H9 (cell line): Measurements from ENCODE around the gene SBK3. TPM values are rescaled to one million over a fixed set of nuclear protein-coding genes. Genes with fewer than 3 reads are reported as not detected.

ENCODE experiments used
- DNase-seq: peaks from one replicate; pipeline ENCODE4 v3.0.0-alpha.2; 2017
- H2AFZ ChIP-seq: one replicate; pipeline ENCODE4 v1.6.1; 2013; ENCODE audit warnings: mild to moderate bottlenecking, low read length, control low read depth, moderate library complexity
- H2AK5ac ChIP-seq: 2 replicates; pipeline ENCODE4 v1.6.1; 2013; ENCODE audit warnings: low read length, control low read depth, mixed read lengths; ENCODE audit not compliant: insufficient read length
- H2BK120ac ChIP-seq: one replicate; pipeline ENCODE4 v1.6.1; 2013; ENCODE audit warnings: low read depth, mild to moderate bottlenecking, low read length, control low read depth, inconsistent platforms; ENCODE audit not compliant: poor library complexity, severe bottlenecking
- H2BK12ac ChIP-seq: 2 replicates; pipeline ENCODE4 v1.6.1; 2013; ENCODE audit warnings: low read length, control low read depth, mixed read lengths, low read depth; ENCODE audit not compliant: insufficient read length
- H2BK15ac ChIP-seq: 2 replicates; pipeline ENCODE4 v1.6.1; 2013; ENCODE audit warnings: low read depth, low read length, control low read depth
- H2BK20ac ChIP-seq: one replicate; pipeline ENCODE4 v1.6.1; 2013; ENCODE audit warnings: low read depth, mild to moderate bottlenecking, low read length, control low read depth, inconsistent platforms; ENCODE audit not compliant: poor library complexity, severe bottlenecking
- H2BK5ac ChIP-seq: 2 replicates; pipeline ENCODE4 v1.6.1; 2013; ENCODE audit warnings: low read length, control low read depth, mixed read lengths; ENCODE audit not compliant: insufficient read length
- H3K14ac ChIP-seq: 2 replicates; pipeline ENCODE4 v1.6.1; 2013; ENCODE audit warnings: low read length, control low read depth; ENCODE audit not compliant: insufficient read depth
- H3K18ac ChIP-seq: 2 replicates; pipeline ENCODE4 v1.6.1; 2013; ENCODE audit warnings: low read depth, mild to moderate bottlenecking, mixed read lengths, low read length, control low read depth; ENCODE audit not compliant: insufficient read length
- H3K23ac ChIP-seq: 2 replicates; pipeline ENCODE4 v1.6.1; 2013; ENCODE audit warnings: low read length, control low read depth, mixed read lengths, low read depth; ENCODE audit not compliant: insufficient read length
- H3K23me2 ChIP-seq: 2 replicates; pipeline ENCODE4 v1.6.1; 2013; ENCODE audit warnings: low read depth, mild to moderate bottlenecking, mixed read lengths, low read length, control low read depth; ENCODE audit not compliant: insufficient read length, poor library complexity, severe bottlenecking
- H3K27ac ChIP-seq: 2 replicates; pipeline ENCODE4 v1.5.1; 2013; ENCODE audit warnings: low read length, control low read depth, mixed read lengths, low read depth; ENCODE audit not compliant: insufficient read length
- H3K27me3 ChIP-seq: 2 replicates; pipeline ENCODE4 v1.6.1; 2013; ENCODE audit warnings: low read length, control low read depth, inconsistent platforms; ENCODE audit not compliant: insufficient read depth
- H3K4ac ChIP-seq: 2 replicates; pipeline ENCODE4 v1.6.1; 2013; ENCODE audit warnings: low read depth, mild to moderate bottlenecking, control low read depth, inconsistent platforms, low read length, moderate library complexity
- H3K4me1 ChIP-seq: 2 replicates; pipeline ENCODE4 v1.6.1; 2013; ENCODE audit warnings: low read length, control low read depth, inconsistent platforms; ENCODE audit not compliant: insufficient read depth
- H3K4me2 ChIP-seq: 2 replicates; pipeline ENCODE4 v1.6.1; 2013; ENCODE audit warnings: low read length, control low read depth, mixed read lengths; ENCODE audit not compliant: insufficient read length, insufficient read depth
- H3K56ac ChIP-seq: 2 replicates; pipeline ENCODE4 v1.6.1; 2013; ENCODE audit warnings: low read depth, mild to moderate bottlenecking, mixed read lengths, low read length, control low read depth; ENCODE audit not compliant: insufficient read length
- H3K79me1 ChIP-seq: 2 replicates; pipeline ENCODE4 v1.6.1; 2013; ENCODE audit warnings: low read depth, mild to moderate bottlenecking, moderate library complexity, low read length, control low read depth, inconsistent platforms; ENCODE audit not compliant: insufficient read depth, poor library complexity, severe bottlenecking
- H3K79me2 ChIP-seq: 2 replicates; pipeline ENCODE4 v1.6.1; 2013; ENCODE audit warnings: low read length, control low read depth, inconsistent platforms; ENCODE audit not compliant: insufficient read depth
- H3K9ac ChIP-seq: 2 replicates; pipeline ENCODE4 v1.6.1; 2013; ENCODE audit warnings: low read length, control low read depth, mixed read lengths; ENCODE audit not compliant: insufficient read length; ENCODE audit errors: extremely low read depth
- H3K9me3 ChIP-seq: one replicate; pipeline ENCODE4 v1.6.1; 2013; ENCODE audit warnings: low read depth, low read length, inconsistent platforms; ENCODE audit not compliant: control insufficient read depth
- H3T11ph ChIP-seq: one replicate; pipeline ENCODE4 v1.6.1; 2013; ENCODE audit warnings: mild to moderate bottlenecking, low read length, control low read depth, inconsistent platforms
- H4K20me1 ChIP-seq: one replicate; pipeline ENCODE4 v1.6.1; 2013; ENCODE audit not compliant: control insufficient read depth, insufficient read length, insufficient read depth
- H4K5ac ChIP-seq: 2 replicates; pipeline ENCODE4 v1.6.1; 2013; ENCODE audit warnings: low read depth, mild to moderate bottlenecking, mixed read lengths, low read length, control low read depth; ENCODE audit not compliant: insufficient read length
- H4K8ac ChIP-seq: replicated peaks from 2 replicates; pipeline ENCODE4 v1.6.1; 2013; ENCODE audit warnings: low read length, control low read depth, mixed read lengths, low read depth; ENCODE audit not compliant: insufficient read length
- H4K91ac ChIP-seq: 2 replicates; pipeline ENCODE4 v1.6.1; 2013; ENCODE audit warnings: low read depth, mild to moderate bottlenecking, moderate library complexity, mixed read lengths, low read length, control low read depth; ENCODE audit not compliant: insufficient read length
- H3K27ac Mint-ChIP-seq, 3 experiments: 2 replicates in 2 of 3; 3 replicates in 1 of 3; pipeline ENCODE4 v1.8.0; 2020 to 2021; ENCODE audit warnings: mixed read lengths in 3 of 3, mild to moderate bottlenecking in 1 of 3, moderate library complexity in 1 of 3
- H3K27me3 Mint-ChIP-seq: 2 replicates; pipeline ENCODE4 v1.8.0; 2021; ENCODE audit warnings: low read depth, mild to moderate bottlenecking, moderate library complexity, mixed read lengths
- H3K36me3 Mint-ChIP-seq, 3 experiments: 2 replicates in 2 of 3; 3 replicates in 1 of 3; pipeline ENCODE4 v1.8.0; 2020 to 2021; ENCODE audit warnings: low read depth in 3 of 3, mixed read lengths in 3 of 3; ENCODE audit not compliant: insufficient read depth in 1 of 3
- H3K4me1 Mint-ChIP-seq, 2 experiments: 2 replicates each; pipeline ENCODE4 v1.8.0; 2020; ENCODE audit warnings: mixed read lengths in 2 of 2
- H3K4me3 Mint-ChIP-seq, 2 experiments: 2 replicates in 1 of 2; 3 replicates in 1 of 2; pipeline ENCODE4 v1.8.0; 2020 to 2021; ENCODE audit warnings: mild to moderate bottlenecking in 2 of 2, mixed read lengths in 2 of 2, moderate library complexity in 1 of 2
- H3K9me3 Mint-ChIP-seq, 2 experiments: 2 replicates in 1 of 2; 3 replicates in 1 of 2; pipeline ENCODE4 v1.8.0; 2020; ENCODE audit warnings: mild to moderate bottlenecking in 2 of 2, mixed read lengths in 2 of 2, moderate library complexity in 1 of 2
- CTCF ChIP-seq: fragments of 200-600 bp; sonication (generic); conservative IDR thresholded peaks from 3 replicates; pipeline ENCODE4 v1.8.0; 2021; ENCODE audit warnings: antibody characterized with exemption, mild to moderate bottlenecking
- WGBS: extraction: QIAGEN DNeasy Blood & Tissue Kit; methylation state at CpG from one replicate; pipeline ENCODE4 v1.1.7; 2013; ENCODE audit warnings: missing lambda C conversion rate, low lambda C conversion rate, mixed read lengths; ENCODE audit not compliant: insufficient read length; ENCODE audit errors: extremely low coverage; 5-methylcytosine and 5-hydroxymethylcytosine counted together
- total RNA-seq: library from RNA; stranded (reverse); gene quantifications from 2 replicates; pipeline ENCODE4 v1.2.1, GENCODE V29; 2021

Gene SBK3
- total RNA-seq, 1 experiment from 2014 or later, result 0.70 TPM

DNA sequence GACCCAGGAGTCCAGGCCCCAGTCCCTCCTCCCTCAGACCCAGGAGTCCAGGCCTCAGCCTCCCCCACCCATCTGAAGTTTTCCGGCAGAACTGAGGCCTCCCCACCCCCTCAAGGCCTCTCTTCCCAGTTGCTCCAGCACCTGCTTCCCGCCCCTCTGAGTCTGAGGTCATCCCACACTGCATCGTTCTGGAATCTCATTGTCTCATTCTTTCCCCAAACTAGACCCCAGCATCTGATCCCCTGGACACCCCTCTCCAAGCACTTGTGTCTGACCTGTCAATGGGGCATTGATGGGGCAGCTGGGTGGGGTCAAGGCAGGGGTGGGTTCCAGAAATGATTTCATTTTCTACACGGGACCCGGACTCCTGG is 7.6 kb downstream of the SBK3 start:
- Mint-ChIP-seq H3K4me1 (peaks cover 4 to 36% of the 10 kb centered on the region in 2 experiments; a peak in 3 of 4 replicates), H3K27ac (peak overlapping the region; percentile 64 to 97 (median 73); a peak in 4 of 7 replicates)
- no peak overlapping the region for H3K4me2 ChIP-seq

More for the DNA sequence above, 7.6 kb downstream of the SBK3 start:
- Histone ChIP-seq H3K14ac (peak overlapping the region; percentile 80; the same call in 1 of the 2 replicates), H2BK120ac (peak overlapping the region; percentile 85), H3K56ac (no peak overlapping the region), H2BK12ac (peak overlapping the region; percentile 23), H4K91ac (no peak overlapping the region), H2AK5ac (no peak overlapping the region), H3K27ac (no peak overlapping the region), H3T11ph (no peak overlapping the region), H3K27me3 (no peaks in the 10 kb centered on the region), H4K8ac (no peak overlapping the region), H3K4me1 (no peaks in the 10 kb centered on the region; the same call in 1 of the 2 replicates), H2BK5ac (peak overlapping the region; percentile 55), H3K23ac (no peak overlapping the region), H4K5ac (no peak overlapping the region), H2BK15ac (no peak overlapping the region), H3K23me2 (no peaks in the 10 kb centered on the region), H4K20me1 (peaks cover 2% of the 10 kb centered on the region), H2BK20ac (no peak overlapping the region), H3K9me3 (no peaks in the 10 kb centered on the region), H3K9ac (peak overlapping the region; percentile 16), H3K18ac (peak overlapping the region; percentile 80), H3K79me2 (no peaks in the 10 kb centered on the region), H3K79me1 (no peaks in the 10 kb centered on the region), H2AFZ (no peak overlapping the region), H3K4ac (no peak overlapping the region)
- WGBS, result no CpG with 5 or more reads among the region's 5 CpGs
- H3K4me3 Mint-ChIP-seq, result peak overlapping the region in 1 of 2 experiments; percentile 42; a peak in 1 of 5 replicates
- DNase-seq, result peak; percentile 72
- peaks cover 7% of the 10 kb centered on the region for H3K27me3 Mint-ChIP-seq
- H3K36me3 Mint-ChIP-seq, result peaks cover 0 to 6% (median 0%) of the 10 kb centered on the region in 3 experiments; a peak in 1 of 7 replicates
- H3K9me3 Mint-ChIP-seq, result peaks cover 4 to 6% of the 10 kb centered on the region in 2 experiments; a peak in 3 of 5 replicates
- no peak for TF ChIP-seq CTCF
